AG09309 (cell line): ENCODE results near the gene ASIC1.

Source experiments
- DNase-seq: peaks from one replicate; pipeline ENCODE4 v3.0.0-alpha.2; 2010; ENCODE audit warnings: low read depth
- H3K4me3 ChIP-seq: 2 replicates; pipeline ENCODE4 v1.5.1; 2011; ENCODE audit warnings: mild to moderate bottlenecking, low read depth, low read length, moderate library complexity; ENCODE audit not compliant: control insufficient read depth
- CTCF ChIP-seq: IDR thresholded peaks from 2 replicates; pipeline ENCODE4 v1.5.1; 2011; ENCODE audit warnings: mild to moderate bottlenecking, low read depth, low read length, inconsistent platforms; ENCODE audit not compliant: insufficient read depth, control insufficient read depth; ENCODE audit errors: missing control alignments

Gene ASIC1

GRCh38 chr12:50039151-50039835 lies 18.1 kb upstream of the ASIC1 start:
- H3K4me3 ChIP-seq: no peak overlapping the region
- no peak for DNase-seq
- TF ChIP-seq CTCF: peak; percentile 85

GRCh38 chr12:50040657-50041056 lies 16.7 kb upstream of the ASIC1 start:
- no peak for TF ChIP-seq CTCF
- no peak overlapping the region for H3K4me3 ChIP-seq
- DNase-seq: no peak

DNA sequence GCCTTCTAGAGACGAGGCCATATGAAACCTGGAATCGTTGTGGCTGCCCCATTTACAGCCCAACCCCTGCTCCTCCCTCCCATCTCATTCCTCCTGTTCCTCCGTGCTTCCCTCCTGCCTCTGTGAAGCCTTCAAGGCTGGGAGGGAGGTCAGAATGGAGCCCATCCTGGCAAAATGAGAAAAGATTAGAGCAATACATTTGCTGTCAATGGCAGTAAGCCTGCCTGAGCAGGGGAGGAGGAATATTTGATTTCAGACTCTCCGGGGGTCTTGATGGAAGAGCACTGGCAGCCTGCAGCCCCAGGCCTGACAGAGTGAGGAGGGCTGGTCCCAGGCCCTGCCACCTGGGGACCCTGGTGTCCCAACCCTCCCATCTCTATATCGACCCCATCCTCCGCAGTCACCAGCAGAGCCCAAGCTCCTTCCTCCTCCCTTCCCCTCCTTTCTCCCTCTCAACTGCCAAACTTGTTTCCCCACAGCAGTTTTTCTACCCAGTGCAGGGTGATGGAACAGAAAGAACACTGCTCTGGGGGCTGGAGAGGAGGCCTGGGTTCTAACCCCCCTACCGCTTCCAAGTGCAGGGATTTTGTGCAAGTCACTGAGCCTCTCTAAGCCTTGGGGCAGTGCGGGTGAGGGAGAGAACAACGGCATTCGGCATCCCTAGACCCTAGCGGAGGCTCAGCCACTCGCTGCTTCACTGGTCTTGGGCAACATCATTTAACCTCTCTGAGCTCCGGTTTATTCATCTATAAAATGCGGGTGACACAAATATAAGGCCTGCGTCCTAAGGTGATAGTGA lies 16.1 kb upstream of the ASIC1 start:
- H3K4me3 ChIP-seq: no peak overlapping the region
- no peak for DNase-seq
- TF ChIP-seq CTCF: no peak

DNA sequence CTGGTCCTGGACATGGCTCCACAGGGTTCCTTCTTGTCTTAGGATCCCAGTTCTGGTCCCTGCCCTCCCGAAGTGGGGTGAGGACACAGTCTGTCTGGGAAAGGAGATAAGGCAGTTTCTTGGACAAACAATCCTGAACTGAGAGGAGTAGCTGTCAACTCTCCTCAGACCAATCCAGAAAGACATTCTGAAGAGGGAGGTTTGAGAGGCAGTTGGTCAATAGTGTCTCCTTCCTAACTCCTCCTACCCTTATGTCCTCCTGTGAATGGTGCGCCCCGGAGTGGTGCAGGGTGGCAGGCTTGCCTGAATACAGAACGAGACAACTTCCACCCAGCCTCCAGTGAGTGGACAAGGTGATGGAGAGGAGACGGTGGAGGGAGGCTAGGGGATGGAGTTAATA lies 15.4 kb upstream of the ASIC1 start:
- DNase-seq: no peak
- TF ChIP-seq CTCF: no peak
- H3K4me3 ChIP-seq: no peak overlapping the region

DNA sequence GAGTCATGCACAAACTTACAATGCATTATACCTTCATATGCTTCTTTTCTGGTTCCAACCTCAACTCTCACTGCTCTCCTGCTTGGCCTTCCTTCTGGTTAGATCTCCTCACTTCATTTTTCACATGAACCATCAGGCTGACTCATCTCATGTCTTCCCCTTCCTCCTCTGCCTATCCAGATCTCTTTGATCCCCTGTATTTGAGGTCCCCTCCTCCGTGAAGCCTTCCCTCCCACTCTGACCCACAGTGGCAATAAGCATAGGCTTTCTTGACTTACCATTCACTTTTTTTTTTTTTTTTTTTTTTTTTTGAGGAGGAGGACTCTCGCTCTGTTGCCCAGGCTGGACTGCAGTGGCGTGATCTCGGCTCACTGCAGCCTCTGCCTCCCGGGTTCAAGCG lies 14.7 kb upstream of the ASIC1 start:
- no peak for DNase-seq
- no peak for TF ChIP-seq CTCF
- H3K4me3 ChIP-seq: no peak overlapping the region

DNA sequence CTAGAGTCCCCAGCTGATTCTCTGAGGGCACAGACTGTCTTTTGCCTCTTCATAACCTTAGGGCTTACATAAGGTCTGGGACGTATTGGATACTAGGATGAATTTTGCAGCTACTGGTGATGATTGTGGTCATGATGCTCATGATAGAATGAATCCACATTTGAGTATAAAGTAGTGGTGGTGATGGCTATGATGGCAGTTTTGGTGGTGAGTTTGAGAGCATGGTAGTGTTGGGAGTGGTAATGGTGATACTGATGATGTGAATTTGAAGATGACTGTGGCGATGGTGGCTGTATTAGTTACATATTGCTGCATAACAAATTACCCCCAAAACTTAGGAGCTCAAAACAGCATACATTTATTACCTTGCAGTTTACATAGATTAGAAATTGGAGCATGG lies 14.1 kb upstream of the ASIC1 start:
- DNase-seq: no peak
- H3K4me3 ChIP-seq: no peak overlapping the region
- TF ChIP-seq CTCF: no peak
